Measurements from ENCODE around the gene NFYC. TPM values are rescaled to one million over a fixed set of nuclear protein-coding genes. Genes with fewer than 3 reads are reported as not detected.
A peak's percentile ranks its signal among the peaks of the same experiment; 100 is the strongest.

The NFYC gene
- total RNA-seq, result 19.4 TPM

DNA sequence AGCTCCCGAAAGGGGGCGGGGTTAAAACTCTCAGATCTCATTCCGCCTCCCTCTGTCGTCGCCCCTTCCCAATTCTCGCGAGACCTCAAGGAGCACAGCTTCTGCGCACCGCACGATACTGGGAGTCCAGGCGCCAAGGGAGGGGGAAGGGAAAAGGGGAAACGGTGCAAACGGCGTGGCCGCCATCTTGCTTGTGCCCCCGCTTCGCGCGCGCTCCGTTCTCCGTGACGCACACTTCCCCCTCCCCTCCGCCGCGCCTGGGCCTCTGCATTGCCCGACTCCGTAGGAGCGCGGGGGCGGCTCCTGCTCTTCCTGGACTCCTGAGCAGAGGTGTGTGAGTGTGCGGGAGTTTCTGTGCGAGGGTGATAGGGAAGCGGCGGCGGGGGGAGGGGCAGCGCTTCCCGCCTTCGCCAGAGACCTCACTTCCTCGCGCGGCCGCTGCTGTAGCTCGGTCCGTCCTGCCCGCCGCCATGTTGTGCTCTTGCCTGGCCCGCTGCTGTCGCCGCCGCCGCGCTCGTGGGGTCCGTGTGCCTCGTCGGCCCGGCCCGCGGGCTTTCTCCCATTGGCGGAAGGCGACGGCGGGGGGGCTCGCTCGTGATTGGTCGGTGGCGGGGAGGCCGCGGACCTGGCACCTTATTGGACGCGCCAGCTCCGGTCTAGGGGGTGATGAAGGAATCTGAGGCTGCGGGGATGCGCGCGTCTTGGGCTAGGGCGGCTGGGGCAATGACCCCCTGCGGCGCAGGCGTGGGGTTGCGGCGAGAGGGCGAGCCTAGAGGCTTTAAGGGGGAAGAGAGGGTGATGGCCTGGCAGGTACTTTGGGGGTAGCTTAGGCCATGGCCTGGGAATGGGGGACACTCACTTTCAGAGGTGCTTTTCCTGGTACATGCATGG lies at the start of gene NFYC:
Gene NFYC, plus strand, starts transcription at position 167 of the 891 bp plus-strand sequence. CDS start 47,140 bp downstream, outside the sequence.
- H3K4me1 ChIP-seq (ENCODE audit: insufficient read depth, low read length), result peaks cover 40% of the 10 kb centered on the region
- peak within 1 kb of the TSS; percentile 83 for H3K4me3 ChIP-seq (ENCODE audit: low read length)
- H3K27me3 ChIP-seq (ENCODE audit: insufficient read depth, low read length), result no peaks in the 10 kb centered on the region
- no peaks in the 10 kb centered on the region for H3K9me3 ChIP-seq (ENCODE audit: low read depth, low read length)

DNA sequence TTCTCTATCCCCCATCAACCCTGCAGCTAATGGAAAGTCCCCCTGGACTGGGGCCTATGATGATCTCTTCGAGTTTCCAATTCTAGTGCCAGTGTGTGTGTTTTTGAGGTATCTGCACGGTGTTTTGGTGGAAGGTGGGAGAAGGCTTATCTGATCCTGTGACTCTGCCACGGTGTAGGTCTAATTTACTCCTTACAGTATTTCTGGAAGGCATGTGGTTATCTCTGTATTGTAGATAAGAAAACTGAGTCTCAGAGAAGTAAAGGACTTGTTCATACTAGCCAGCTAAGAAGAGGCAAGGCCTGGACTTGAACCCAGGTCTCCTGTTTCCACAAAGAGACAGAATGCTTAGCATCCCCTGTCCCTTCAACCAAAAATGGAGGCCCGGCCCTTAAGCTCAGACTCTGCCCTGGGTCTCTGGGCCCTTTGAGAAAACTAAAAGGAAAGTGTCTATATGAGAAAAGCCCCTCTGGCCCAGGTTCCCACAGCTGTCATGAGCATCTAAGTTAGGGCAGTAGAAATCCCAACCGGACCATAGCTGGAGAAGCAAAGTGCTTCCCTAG lies 46.3 kb upstream of the NFYC start:
- H3K9me3 ChIP-seq (ENCODE audit: low read depth, low read length), result no peaks in the 10 kb centered on the region
- H3K27me3 ChIP-seq (ENCODE audit: insufficient read depth, low read length), result no peaks in the 10 kb centered on the region
- no peaks in the 10 kb centered on the region for H3K4me1 ChIP-seq (ENCODE audit: insufficient read depth, low read length)

DNA sequence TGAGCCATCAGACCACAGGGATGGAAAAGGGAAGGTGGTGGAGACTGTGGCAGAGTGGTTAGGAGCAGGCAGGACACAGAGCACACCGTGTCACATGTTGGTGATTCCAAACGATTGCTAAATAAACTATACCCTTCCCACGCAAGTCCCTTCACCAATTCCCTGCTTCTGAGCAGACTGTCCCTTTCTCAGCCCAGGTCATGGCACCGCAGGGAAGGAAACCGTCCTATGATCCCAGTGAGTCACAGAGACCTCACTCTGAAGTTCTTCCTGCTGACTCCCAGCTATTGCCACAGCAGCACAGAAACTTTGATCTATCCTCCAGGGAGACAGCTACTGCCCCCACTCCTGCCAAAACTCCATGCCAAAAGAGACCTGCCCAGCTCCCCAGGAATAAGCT lies 45.2 kb upstream of the NFYC start:
- no peak overlapping the region for H3K4me3 ChIP-seq (ENCODE audit: low read length)
- no peaks in the 10 kb centered on the region for H3K9me3 ChIP-seq (ENCODE audit: low read depth, low read length)
- H3K27me3 ChIP-seq (ENCODE audit: insufficient read depth, low read length), result no peaks in the 10 kb centered on the region
- H3K4me1 ChIP-seq (ENCODE audit: insufficient read depth, low read length), result no peaks in the 10 kb centered on the region

More for the DNA sequence above, 46.3 kb upstream of the NFYC start:
- no peak overlapping the region for H3K4me3 ChIP-seq (ENCODE audit: low read length)

DNA sequence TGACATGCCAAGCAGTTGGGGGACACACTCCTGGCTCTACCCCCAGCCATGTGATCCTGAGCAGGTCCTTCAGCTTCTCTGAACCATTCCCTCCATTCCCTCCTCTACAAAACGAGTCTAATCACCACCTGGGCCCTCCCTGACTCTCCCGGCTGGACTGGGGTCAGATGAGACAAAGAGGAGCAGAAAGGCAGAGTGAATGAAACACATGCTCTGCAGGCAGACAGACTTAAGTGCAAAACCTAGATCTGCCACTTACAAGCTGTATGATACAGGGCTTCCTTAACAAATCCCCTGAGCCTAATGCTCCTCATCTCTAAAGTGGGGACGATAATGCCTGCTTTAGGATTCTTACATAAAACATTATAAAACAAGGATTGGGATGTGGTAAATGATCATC lies 43.3 kb upstream of the NFYC start:
- Histone ChIP-seq H3K4me1 (ENCODE audit: insufficient read depth, low read length) (no peaks in the 10 kb centered on the region), H3K4me3 (ENCODE audit: low read length) (no peak overlapping the region), H3K27me3 (ENCODE audit: insufficient read depth, low read length) (no peaks in the 10 kb centered on the region), H3K9me3 (ENCODE audit: low read depth, low read length) (no peaks in the 10 kb centered on the region)

DNA sequence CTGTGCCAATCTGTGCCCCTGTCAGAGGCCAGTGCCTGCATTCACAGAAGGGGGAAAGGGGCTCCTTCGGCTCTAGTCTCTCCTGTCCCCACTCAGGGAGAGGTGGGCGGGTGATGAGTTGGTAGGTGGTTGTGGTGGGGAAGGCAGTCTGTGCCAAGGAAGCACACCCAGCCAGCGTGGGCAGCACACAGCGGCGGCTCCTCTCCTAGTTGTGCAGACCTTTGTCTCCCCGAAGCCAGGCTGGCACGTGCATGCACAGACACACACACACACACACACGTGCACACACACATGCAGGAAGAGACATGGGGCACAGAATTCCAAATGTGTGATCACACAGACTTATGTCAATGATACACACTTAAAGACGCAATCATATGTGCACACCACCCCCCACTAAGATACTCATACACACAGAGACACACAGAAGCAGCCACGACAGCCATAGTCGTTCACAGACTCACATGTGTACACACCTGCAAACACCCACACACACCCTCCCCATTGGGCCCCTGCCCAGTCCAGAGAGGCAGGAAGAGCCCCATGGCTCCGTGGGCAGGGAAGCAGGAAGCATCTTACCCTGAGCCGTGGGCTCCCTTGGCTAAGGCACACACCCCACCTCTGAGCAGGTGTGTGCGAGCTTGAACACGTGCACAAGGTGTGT lies 42.4 kb upstream of the NFYC start:
- Histone ChIP-seq H3K9me3 (ENCODE audit: low read depth, low read length) (no peaks in the 10 kb centered on the region), H3K4me1 (ENCODE audit: insufficient read depth, low read length) (no peaks in the 10 kb centered on the region), H3K4me3 (ENCODE audit: low read length) (no peak overlapping the region), H3K27me3 (ENCODE audit: insufficient read depth, low read length) (no peaks in the 10 kb centered on the region)

DNA sequence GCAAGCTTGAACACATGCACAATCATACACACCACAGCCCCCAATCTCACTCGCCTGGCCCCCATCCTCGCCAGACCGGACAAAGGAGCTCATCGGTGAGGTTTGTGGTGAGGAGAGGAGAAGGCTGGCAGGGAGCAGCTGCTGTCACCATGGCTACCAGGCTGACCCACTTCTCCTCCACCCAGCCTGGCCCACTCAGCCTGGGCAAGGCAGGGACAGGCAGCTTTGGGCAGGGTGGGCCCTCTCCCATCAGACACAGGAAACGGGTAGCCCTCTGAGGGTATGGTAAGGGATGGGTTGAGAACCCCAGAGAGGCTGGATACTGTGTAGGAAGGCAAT lies 41.9 kb upstream of the NFYC start:
- Histone ChIP-seq H3K27me3 (ENCODE audit: insufficient read depth, low read length) (no peaks in the 10 kb centered on the region), H3K9me3 (ENCODE audit: low read depth, low read length) (no peaks in the 10 kb centered on the region), H3K4me1 (ENCODE audit: insufficient read depth, low read length) (no peaks in the 10 kb centered on the region), H3K4me3 (ENCODE audit: low read length) (no peak overlapping the region)

DNA sequence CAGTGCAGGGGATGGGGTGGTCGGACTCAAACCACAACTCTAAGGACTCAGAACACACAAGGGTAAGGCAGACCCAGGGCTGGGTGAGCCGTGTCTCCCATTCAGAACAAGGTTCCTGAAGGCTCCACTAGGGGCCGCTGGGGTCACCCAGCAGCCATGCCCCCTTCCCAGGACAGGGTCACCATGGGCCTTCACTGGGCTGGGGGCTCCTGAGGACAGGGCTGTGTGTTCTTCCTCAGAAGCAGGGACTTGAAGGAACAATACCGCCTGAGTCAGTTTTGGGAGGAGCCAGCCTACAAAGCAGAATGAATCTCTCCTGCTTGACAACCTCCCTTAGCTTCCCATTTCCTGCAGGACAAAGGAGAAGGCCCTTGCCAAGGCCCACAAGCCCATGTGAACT lies 41.4 kb upstream of the NFYC start:
- Histone ChIP-seq H3K9me3 (ENCODE audit: low read depth, low read length) (no peaks in the 10 kb centered on the region), H3K4me1 (ENCODE audit: insufficient read depth, low read length) (no peaks in the 10 kb centered on the region), H3K4me3 (ENCODE audit: low read length) (no peak overlapping the region), H3K27me3 (ENCODE audit: insufficient read depth, low read length) (no peaks in the 10 kb centered on the region)

DNA sequence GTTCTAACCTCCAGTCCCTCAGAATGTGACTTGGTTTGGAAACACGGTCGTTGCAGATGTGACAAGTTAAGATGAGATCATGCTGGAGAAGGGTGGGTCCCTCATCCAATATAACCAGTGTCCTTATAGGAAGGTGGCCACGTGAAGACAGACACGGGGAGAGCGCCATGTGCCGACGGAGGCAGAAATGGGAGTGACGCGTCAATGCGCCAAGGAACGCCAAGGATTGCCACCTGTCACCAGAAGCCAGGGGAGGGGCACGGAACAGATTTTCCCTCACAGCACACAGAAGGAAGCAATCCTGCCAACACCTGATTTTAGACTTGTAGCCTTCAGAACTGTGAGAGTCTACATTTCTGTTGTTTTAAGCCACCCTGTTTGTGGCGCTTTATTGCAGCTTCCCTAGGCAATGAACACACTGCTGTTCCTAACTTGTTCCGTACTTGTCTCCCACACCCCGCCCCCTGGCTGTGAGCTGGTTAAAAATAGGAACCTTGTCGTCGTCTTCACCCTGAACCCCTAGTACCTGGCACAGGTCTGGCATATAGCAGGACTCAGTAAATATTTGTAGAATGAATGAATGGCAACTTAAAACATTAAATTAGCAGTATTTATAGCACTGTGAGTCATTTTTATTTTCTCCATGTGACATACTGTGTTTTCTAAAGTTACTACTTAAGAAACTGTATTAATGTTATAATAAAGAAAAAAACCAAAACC lies 40.2 kb upstream of the NFYC start:
- Histone ChIP-seq H3K9me3 (ENCODE audit: low read depth, low read length) (no peaks in the 10 kb centered on the region), H3K4me1 (ENCODE audit: insufficient read depth, low read length) (no peaks in the 10 kb centered on the region), H3K4me3 (ENCODE audit: low read length) (no peak overlapping the region), H3K27me3 (ENCODE audit: insufficient read depth, low read length) (no peaks in the 10 kb centered on the region)

DNA sequence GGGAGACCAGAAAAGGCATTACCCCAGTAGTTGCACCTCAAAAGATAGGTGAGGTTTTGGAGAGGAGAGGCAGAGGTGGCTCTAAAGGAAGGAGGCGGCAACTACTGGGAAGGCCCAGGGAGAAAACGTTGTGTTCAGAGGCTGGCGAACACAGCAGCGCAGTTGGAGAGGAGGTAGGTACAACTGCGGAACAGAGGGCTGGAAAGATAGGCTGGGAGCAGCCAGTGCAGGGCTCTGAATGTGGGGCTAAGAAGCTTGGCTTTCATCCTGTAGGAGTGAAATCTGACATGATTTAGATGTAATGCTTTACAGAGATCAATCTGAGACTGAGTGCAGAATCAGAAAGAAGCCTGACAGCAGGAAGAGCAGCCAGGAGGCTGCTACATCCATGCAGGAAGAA lies 39.0 kb upstream of the NFYC start:
- H3K9me3 ChIP-seq (ENCODE audit: low read depth, low read length), result no peaks in the 10 kb centered on the region
- H3K4me1 ChIP-seq (ENCODE audit: insufficient read depth, low read length), result no peaks in the 10 kb centered on the region
- no peaks in the 10 kb centered on the region for H3K27me3 ChIP-seq (ENCODE audit: insufficient read depth, low read length)
- no peak overlapping the region for H3K4me3 ChIP-seq (ENCODE audit: low read length)

DNA sequence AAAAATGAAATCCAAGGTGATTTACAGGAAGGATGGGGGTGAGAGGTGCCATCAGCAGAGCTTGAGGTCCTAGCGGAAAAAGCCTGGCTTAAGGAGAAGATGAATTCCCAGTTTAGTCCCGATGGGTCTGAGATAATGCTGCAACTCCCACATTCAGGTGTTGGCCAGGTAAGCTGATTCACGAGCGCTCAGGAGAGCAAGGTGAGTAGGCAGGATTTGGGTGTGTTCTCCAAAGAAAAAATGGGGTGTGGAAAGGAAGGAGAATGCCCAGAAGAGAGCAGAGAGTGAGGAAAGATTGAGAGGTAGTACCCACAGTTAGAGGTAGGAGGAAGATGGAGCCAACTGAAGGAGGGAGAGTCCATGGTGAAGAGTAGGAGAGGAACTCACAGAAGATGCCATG lies 38.5 kb upstream of the NFYC start:
- Histone ChIP-seq H3K4me3 (ENCODE audit: low read length) (no peak overlapping the region), H3K4me1 (ENCODE audit: insufficient read depth, low read length) (no peaks in the 10 kb centered on the region), H3K27me3 (ENCODE audit: insufficient read depth, low read length) (no peaks in the 10 kb centered on the region), H3K9me3 (ENCODE audit: low read depth, low read length) (no peaks in the 10 kb centered on the region)

DNA sequence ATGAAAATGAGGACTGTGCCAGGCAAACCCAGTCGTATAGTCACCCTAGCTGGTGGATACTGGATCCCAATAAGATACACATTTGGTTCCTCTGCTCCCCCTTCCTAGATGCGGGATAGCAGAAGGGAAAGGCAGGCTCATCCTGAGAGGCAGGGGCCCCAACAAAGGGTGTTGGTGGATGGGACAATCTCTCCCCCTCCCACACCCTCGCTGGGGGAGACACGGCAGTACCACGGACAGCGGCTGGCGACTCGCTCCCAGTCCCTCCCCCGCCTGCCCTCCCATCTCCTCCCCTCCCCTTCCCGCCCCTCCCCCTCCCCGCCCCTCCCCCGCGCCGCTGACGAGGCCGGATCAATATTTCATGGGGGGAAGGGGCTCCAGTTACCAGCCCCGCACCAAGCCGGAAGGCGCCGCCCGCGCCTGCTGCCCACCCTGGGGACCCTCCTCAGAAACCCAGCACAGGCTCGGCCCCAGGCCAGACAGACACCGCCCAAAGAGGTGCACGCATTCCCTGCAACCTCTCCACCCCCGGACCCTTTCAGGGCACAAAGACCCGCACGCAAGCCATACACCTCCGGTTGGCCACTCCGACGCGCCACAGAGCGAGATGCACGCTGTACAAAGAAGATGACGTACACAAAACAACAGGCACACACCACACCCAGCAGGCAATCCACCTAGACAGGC lies 37.5 kb upstream of the NFYC start:
- no peaks in the 10 kb centered on the region for H3K27me3 ChIP-seq (ENCODE audit: insufficient read depth, low read length)

DNA sequence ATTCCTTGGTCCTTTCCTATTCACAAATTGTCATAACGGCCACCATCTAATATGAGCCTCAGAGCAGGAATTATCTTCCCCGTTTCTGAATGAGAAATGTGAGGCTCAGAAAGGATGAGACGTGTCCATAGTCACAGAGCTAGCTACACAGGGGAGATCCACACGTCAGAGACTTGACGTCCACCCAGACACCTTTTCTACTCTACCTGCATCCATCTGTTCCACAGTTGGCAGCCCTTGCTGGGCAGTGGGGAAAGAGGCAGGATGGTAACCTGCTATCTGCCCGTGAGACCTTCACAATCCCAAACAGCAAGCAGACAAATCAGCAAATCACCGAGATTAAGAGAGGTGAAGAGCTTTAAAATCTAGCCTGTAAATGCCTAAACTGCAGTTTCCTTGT lies 34.5 kb upstream of the NFYC start:
- no peaks in the 10 kb centered on the region for H3K9me3 ChIP-seq (ENCODE audit: low read depth, low read length)

More for the DNA sequence above, 37.5 kb upstream of the NFYC start:
- no peak overlapping the region for H3K4me3 ChIP-seq (ENCODE audit: low read length)
- H3K9me3 ChIP-seq (ENCODE audit: low read depth, low read length), result no peaks in the 10 kb centered on the region
- no peaks in the 10 kb centered on the region for H3K4me1 ChIP-seq (ENCODE audit: insufficient read depth, low read length)

DNA sequence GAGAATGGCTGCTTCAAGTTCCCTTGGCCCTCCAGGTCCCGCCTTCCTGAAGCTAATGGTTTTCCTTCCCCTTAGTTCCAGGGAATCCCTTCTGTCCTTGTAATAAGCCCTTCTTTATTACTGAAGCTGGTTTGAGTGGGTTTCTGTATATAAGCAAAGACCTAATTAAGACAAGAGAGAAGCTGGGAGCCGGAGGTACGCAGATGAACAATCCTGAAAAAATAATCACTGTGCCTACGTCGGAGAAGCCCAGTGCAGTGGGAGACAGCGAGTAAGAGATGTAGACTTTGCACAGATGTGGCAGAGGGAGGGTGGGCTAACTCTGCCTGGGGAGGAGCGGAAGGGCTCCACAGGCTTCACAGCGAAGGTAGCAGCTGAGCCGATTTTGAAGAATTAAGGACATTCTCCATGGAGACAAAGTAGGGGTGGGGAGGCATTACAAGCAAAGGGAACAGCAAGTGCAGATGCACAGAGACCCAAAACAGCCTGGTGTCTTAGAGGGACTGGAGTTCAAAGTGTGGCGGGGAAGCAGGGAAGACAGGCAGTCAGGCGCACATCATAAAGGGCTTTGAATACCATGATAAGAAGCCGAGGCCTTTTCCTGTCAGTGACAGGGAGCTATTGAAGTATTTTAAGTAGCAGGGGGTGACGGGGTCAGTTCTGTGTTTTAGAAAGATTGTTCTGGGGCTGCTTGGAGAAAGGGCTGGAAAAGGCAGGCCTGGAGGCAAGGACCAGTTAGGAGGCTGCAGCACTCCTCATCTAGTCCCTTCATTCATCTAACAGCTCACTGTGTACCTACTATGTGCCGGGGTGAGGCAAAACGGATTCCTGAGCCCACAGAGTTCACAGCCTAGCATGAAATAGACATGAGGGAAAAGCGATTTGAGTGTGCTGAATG lies 32.5 kb upstream of the NFYC start:
- H3K4me3 ChIP-seq (ENCODE audit: low read length), result no peak overlapping the region
- H3K4me1 ChIP-seq (ENCODE audit: insufficient read depth, low read length), result no peaks in the 10 kb centered on the region

More for the DNA sequence above, 34.5 kb upstream of the NFYC start:
- no peak overlapping the region for H3K4me3 ChIP-seq (ENCODE audit: low read length)
- H3K27me3 ChIP-seq (ENCODE audit: insufficient read depth, low read length), result no peaks in the 10 kb centered on the region
- H3K4me1 ChIP-seq (ENCODE audit: insufficient read depth, low read length), result no peaks in the 10 kb centered on the region

DNA sequence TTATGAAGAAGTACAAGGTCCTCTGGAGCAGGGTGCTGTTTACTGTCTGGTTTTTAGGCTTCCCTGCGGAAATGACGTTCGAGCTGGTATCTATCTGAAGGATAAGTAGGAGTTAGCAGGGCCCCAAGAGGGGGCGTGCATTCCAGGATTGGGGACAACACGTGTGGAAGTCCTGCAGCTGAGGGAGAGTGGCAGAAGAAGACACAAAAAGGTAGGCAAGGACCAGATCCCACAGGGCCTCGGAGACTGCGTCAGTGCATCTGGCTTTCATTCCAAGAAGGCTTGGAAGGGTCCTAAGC lies 31.9 kb upstream of the NFYC start:
- H3K4me3 ChIP-seq (ENCODE audit: low read length), result no peak overlapping the region
- H3K27me3 ChIP-seq (ENCODE audit: insufficient read depth, low read length), result no peaks in the 10 kb centered on the region
- no peaks in the 10 kb centered on the region for H3K9me3 ChIP-seq (ENCODE audit: low read depth, low read length)
- no peaks in the 10 kb centered on the region for H3K4me1 ChIP-seq (ENCODE audit: insufficient read depth, low read length)

More for the DNA sequence above, 32.5 kb upstream of the NFYC start:
- Histone ChIP-seq H3K27me3 (ENCODE audit: insufficient read depth, low read length) (no peaks in the 10 kb centered on the region), H3K9me3 (ENCODE audit: low read depth, low read length) (no peaks in the 10 kb centered on the region)
